ENCODE results near the gene PTBP3. TPM values are rescaled to one million over a fixed set of nuclear protein-coding genes. Genes with fewer than 3 reads are reported as not detected.

The PTBP3 gene
- total RNA-seq, 2 donors from 2014 or later, result 26.5 to 55.6 TPM

DNA sequence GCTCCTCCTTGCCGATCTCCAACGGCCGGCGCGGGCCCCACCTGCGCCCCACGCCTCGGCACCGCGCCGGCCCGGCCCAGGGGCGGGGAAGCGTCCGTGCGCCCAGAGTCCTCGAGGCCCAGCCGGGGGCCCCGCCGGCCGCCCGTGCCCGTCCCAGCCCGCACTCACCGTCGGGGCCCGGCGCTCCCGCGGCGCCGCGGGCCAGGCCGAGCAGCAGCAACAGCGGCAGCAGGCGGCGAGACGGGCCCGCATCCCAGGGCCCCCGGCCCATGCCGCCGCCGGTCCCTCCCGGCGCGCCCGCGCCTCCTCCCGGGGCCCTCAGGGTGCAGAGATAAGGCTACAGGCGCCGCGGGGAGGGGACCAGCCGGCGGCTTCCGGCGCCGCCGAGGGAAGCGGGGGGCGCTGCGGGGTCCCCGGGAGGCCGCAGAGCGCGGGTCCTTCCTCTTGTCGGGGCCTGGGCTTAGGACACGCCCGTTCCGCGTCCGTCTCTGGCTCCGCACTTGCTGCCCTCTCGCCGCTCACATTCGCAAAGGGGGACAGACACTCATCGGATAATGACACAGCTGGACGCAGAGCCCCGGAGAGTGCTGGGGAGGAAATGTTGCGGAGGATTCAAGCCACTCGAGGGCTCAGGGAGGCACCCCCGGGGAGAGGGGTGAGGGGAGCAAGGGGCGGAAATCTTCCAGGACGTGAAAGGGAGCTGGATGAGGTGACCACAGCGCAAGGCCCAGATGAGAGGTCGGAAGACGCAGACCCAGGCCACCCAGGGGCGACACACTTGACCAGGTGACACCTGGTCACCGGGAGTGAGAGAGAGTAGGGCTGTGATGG lies 158.2 kb downstream of the PTBP3 start, which contains the start of gene SUSD1:
Gene SUSD1, minus strand, starts transcription at position 333 of the 831 bp plus-strand sequence. Its CDS starts 62 bp downstream, at position 271.
- no peaks in the 10 kb centered on the region for H3K36me3 ChIP-seq
- no peaks in the 10 kb centered on the region for H3K9me3 ChIP-seq
- no peak for DNase-seq (ENCODE audit: low spot score)
- H3K27ac ChIP-seq, result peak within 1 kb of the TSS in 1 of 2 donors; percentile 27
- TF ChIP-seq CTCF (IDR thresholded peaks at IDR 0.05), result no peak
- peak within 1 kb of the TSS; percentile 89 for H3K4me3 ChIP-seq
- peak; percentile 43 for ATAC-seq (ENCODE audit: insufficient number of reproducible peaks, low FRiP score, low read depth)
- H3K27me3 ChIP-seq (replicated peaks; ENCODE audit: insufficient read depth), result no peaks in the 10 kb centered on the region
- H3K4me1 ChIP-seq (ENCODE audit: control insufficient read depth in 1 of 2, low read depth in 2 of 2), result peaks cover 3 to 6% of the 10 kb centered on the region in 2 donors

DNA sequence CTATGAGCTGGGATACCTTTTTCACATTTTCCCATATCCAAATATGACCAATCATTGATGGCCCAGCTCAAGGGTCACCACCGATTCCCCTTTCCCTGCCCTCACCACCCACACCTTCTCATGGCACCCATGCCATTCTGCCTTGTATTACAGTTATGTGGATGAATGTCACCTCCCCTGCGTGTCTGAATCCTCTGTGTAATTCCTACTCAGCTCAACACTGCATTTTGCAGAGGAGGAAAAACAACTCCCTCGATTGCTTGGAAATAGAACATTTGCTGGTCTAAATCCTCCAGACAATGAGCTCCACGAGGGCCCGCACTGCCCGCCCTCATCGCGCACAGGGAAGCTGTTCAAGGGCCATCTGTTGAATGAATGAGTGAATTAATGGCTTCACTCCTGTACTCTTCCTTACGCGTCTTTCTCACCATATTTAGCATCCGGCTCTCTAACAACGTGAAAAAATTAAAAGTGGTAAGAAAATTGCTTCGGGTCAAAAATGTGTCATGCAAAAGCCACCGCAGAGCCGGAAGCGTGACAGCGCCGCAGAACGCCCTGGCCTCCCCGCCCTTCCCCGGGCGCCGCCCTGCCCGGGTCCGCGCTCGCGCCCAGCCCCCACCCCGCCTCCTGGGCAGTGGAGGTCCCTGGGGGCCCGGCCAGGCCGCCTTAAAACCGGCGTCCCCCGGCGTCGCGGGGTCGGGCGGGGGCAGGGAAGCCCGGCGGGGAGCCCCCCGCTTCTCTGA lies 159.0 kb downstream of the PTBP3 start:
- no peak for TF ChIP-seq CTCF (IDR thresholded peaks at IDR 0.05)
- DNase-seq (ENCODE audit: low spot score) (no peak), ATAC-seq (ENCODE audit: insufficient number of reproducible peaks, low FRiP score, low read depth) (peak; percentile 70)
- Histone ChIP-seq H3K27ac (no peak overlapping the region), H3K9me3 (no peaks in the 10 kb centered on the region), H3K27me3 (replicated peaks; ENCODE audit: insufficient read depth) (no peaks in the 10 kb centered on the region), H3K4me1 (ENCODE audit: control insufficient read depth in 1 of 2, low read depth in 2 of 2) (peaks cover 3 to 6% of the 10 kb centered on the region in 2 donors), H3K4me3 (peak overlapping the region; percentile 89), H3K36me3 (no peaks in the 10 kb centered on the region)

- no peaks in the 10 kb centered on the region for H3K36me3 ChIP-seq
- no peak overlapping the region for H3K27ac ChIP-seq
- H3K4me1 ChIP-seq (ENCODE audit: control insufficient read depth in 1 of 2, low read depth in 2 of 2), result peaks cover 3 to 6% of the 10 kb centered on the region in 2 donors
- H3K4me3 ChIP-seq, result peak overlapping the region; percentile 89
- H3K9me3 ChIP-seq, result no peaks in the 10 kb centered on the region
- no peaks in the 10 kb centered on the region for H3K27me3 ChIP-seq (replicated peaks; ENCODE audit: insufficient read depth)
- ATAC-seq (ENCODE audit: insufficient number of reproducible peaks, low FRiP score, low read depth) (no peak), DNase-seq (ENCODE audit: low spot score) (no peak)
- no peak for TF ChIP-seq CTCF (IDR thresholded peaks at IDR 0.05)
These were observed 159.8 kb downstream of the PTBP3 start for GRCh38 chr9:112173489-112174221.

DNA sequence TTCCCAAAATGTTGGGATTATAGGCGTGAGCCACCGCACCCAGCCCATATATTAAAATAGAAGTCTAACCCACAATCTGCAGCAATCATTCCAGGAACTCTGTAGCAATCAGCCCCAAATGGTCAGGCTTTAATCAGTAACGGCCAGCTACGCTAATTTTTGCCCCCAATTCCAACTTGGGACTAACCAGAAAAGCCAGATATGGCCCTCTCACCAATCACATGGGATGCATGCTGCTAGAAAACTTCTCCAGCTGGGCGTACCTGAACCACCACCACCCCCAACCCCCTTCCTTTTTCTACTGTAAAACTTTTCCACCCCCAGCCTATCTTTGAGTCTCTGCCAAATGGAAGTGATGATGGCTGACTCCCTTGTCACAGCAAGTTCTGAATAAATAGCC lies 162.5 kb downstream of the PTBP3 start:
- peaks cover 3 to 6% of the 10 kb centered on the region in 2 donors for H3K4me1 ChIP-seq (ENCODE audit: control insufficient read depth in 1 of 2, low read depth in 2 of 2)
- no peak for TF ChIP-seq CTCF (IDR thresholded peaks at IDR 0.05)
- H3K27ac ChIP-seq, result no peak overlapping the region
- H3K4me3 ChIP-seq, result no peak overlapping the region
- no peaks in the 10 kb centered on the region for H3K36me3 ChIP-seq
- ATAC-seq (ENCODE audit: insufficient number of reproducible peaks, low FRiP score, low read depth) (no peak), DNase-seq (ENCODE audit: low spot score) (no peak)
- no peaks in the 10 kb centered on the region for H3K9me3 ChIP-seq
- no peaks in the 10 kb centered on the region for H3K27me3 ChIP-seq (replicated peaks; ENCODE audit: insufficient read depth)
